ENCODE data around the gene NCOA5.

The NCOA5 gene

GRCh38 chr20:46089417-46090388 lies at the start of gene NCOA5:
Gene NCOA5 (minus strand): TSS chr20:46089962. CDS start chr20:46079424, 10,538 bp downstream.
- DNase-seq (ENCODE audit: low read depth in 1 of 2, low spot score in 1 of 2) = peak; percentile 88

- no peak for DNase-seq (ENCODE audit: low read depth in 1 of 2, low spot score in 1 of 2)
Measured at GRCh38 chr20:46139266-46139889, 49.6 kb upstream of the NCOA5 start.

- DNase-seq (ENCODE audit: low read depth in 1 of 2, low spot score in 1 of 2) = no peak
Measured at GRCh38 chr20:46137816-46138215, 48.1 kb upstream of the NCOA5 start.

- DNase-seq (ENCODE audit: low read depth in 1 of 2, low spot score in 1 of 2) = no peak
Measured at GRCh38 chr20:46135856-46136633, 46.3 kb upstream of the NCOA5 start.

- no peak for DNase-seq (ENCODE audit: low read depth in 1 of 2, low spot score in 1 of 2)
Measured at GRCh38 chr20:46134716-46135115, 45.0 kb upstream of the NCOA5 start.

- DNase-seq (ENCODE audit: low read depth in 1 of 2, low spot score in 1 of 2) = no peak
Measured at GRCh38 chr20:46133886-46134654, 44.3 kb upstream of the NCOA5 start.

- DNase-seq (ENCODE audit: low read depth in 1 of 2, low spot score in 1 of 2) = peak; percentile 19 to 45
Measured at GRCh38 chr20:46132705-46133120, 43.0 kb upstream of the NCOA5 start.

- no peak for DNase-seq (ENCODE audit: low read depth in 1 of 2, low spot score in 1 of 2)
Measured at GRCh38 chr20:46131396-46131795, 41.6 kb upstream of the NCOA5 start.

- no peak for DNase-seq (ENCODE audit: low read depth in 1 of 2, low spot score in 1 of 2)
Measured at GRCh38 chr20:46130534-46130933, 40.8 kb upstream of the NCOA5 start.

- no peak for DNase-seq (ENCODE audit: low read depth in 1 of 2, low spot score in 1 of 2)
Measured at GRCh38 chr20:46129955-46130481, 40.3 kb upstream of the NCOA5 start.

- DNase-seq (ENCODE audit: low read depth in 1 of 2, low spot score in 1 of 2) = no peak
Measured at GRCh38 chr20:46128310-46129151, 38.8 kb upstream of the NCOA5 start.

GRCh38 chr20:46127396-46128010 lies 37.7 kb upstream of the NCOA5 start:
- DNase-seq (ENCODE audit: low read depth in 1 of 2, low spot score in 1 of 2) = no peak

- DNase-seq (ENCODE audit: low read depth in 1 of 2, low spot score in 1 of 2) = no peak
Measured at GRCh38 chr20:46126440-46127056, 36.8 kb upstream of the NCOA5 start.

GRCh38 chr20:46123482-46124245 lies 33.9 kb upstream of the NCOA5 start:
- DNase-seq (ENCODE audit: low read depth in 1 of 2, low spot score in 1 of 2) = no peak

GRCh38 chr20:46122516-46123481 lies 33.0 kb upstream of the NCOA5 start:
- no peak for DNase-seq (ENCODE audit: low read depth in 1 of 2, low spot score in 1 of 2)

GRCh38 chr20:46122071-46122470 lies 32.3 kb upstream of the NCOA5 start:
- no peak for DNase-seq (ENCODE audit: low read depth in 1 of 2, low spot score in 1 of 2)
